GM13977 (cell line): Measurements from ENCODE around the gene GSK3B.
A peak's percentile ranks its signal among the peaks of the same experiment; 100 is the strongest.

Source experiments
- DNase-seq: peaks from one replicate; pipeline ENCODE4 v3.0.0; 2012; ENCODE audit warnings: low spot score
- CTCF ChIP-seq: IDR thresholded peaks from 2 replicates; pipeline ENCODE4 v1.5.1; 2012; ENCODE audit warnings: mild to moderate bottlenecking, control low read depth; ENCODE audit not compliant: insufficient read depth; ENCODE audit errors: extremely low read depth, missing control alignments
- in situ Hi-C: fragments of 300-500 bp; cut with MboI; formaldehyde crosslinking; loops from one replicate; pipeline ENCODE4 v1.12.0; 2022; ENCODE audit warnings: low sequenced_read_pairs, low pct_unique_long_range_greater_than_20kb, mixed read lengths, inconsistent platforms; ENCODE audit not compliant: unreplicated experiment

Gene GSK3B

GRCh38 chr3:119817071-119817470 lies 277.2 kb downstream of the GSK3B start:
- in situ Hi-C loops: no loop called here
- no peak for TF ChIP-seq CTCF
- DNase-seq: no peak

- no peak for TF ChIP-seq CTCF
- no peak for DNase-seq
- in situ Hi-C loops: no loop called here
Measured at GRCh38 chr3:119815716-119816115, 278.5 kb downstream of the GSK3B start.

- no peak for TF ChIP-seq CTCF
- no peak for DNase-seq
- in situ Hi-C loops: no loop called here
Measured at GRCh38 chr3:119812491-119813058, 281.7 kb downstream of the GSK3B start.

DNA sequence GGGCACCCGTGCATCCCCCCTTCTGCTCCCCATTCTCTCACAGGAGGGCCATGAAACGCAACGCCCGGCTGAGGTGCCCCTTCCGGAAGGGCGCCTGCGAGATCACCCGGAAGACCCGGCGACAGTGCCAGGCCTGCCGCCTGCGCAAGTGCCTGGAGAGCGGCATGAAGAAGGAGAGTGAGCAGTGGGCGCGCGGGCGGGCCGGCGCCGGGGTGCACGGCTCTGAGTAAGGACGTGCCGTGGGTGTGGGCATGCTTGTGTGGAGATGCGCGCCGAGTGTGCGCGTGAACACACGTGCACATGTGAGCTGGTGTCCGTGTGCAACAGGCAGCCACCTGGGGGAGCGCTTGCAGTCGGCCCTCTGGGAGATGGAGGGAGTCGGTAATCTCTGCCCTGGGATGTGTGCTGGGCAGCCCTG lies 284.2 kb downstream of the GSK3B start:
- peak; percentile 63 for TF ChIP-seq CTCF
- peak; percentile 75 for DNase-seq
- in situ Hi-C loops: no loop called here

GRCh38 chr3:119809249-119810017 lies 284.8 kb downstream of the GSK3B start:
- no peak for TF ChIP-seq CTCF
- in situ Hi-C loops: no loop called here
- peak; percentile 39 for DNase-seq

DNA sequence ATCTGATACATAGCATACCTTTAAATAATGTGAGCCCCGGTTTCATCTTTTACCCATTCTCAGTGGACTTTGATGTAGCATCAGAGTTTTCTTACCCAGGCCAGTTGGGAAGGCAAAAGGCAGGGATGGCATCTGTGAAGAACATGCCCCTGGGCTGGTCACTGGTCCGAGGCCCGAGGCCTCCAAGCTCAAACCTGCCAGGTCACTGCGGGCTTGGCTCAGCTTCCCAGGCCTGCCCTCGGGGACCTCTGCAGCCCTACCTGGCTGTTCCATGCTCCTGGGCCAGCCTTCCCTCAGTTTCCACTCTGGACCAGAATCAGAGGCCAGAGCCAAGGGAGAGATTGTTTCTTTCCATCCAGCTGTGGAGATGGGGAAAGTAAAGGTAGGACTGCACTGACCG lies 285.4 kb downstream of the GSK3B start:
- in situ Hi-C loops: no loop called here
- DNase-seq: no peak
- TF ChIP-seq CTCF: no peak

- DNase-seq: no peak
- no peak for TF ChIP-seq CTCF
- in situ Hi-C loops: no loop called here
Measured at GRCh38 chr3:119808244-119808643, 286.0 kb downstream of the GSK3B start.
